Suppressor macrophage (primary cell): ENCODE results near the gene BTG1.

Experiments used
- DNase-seq, 4 experiments: peaks; one replicate each; pipeline ENCODE4 v3.0.0-alpha.2; 2020 to 2022

The BTG1 gene

DNA sequence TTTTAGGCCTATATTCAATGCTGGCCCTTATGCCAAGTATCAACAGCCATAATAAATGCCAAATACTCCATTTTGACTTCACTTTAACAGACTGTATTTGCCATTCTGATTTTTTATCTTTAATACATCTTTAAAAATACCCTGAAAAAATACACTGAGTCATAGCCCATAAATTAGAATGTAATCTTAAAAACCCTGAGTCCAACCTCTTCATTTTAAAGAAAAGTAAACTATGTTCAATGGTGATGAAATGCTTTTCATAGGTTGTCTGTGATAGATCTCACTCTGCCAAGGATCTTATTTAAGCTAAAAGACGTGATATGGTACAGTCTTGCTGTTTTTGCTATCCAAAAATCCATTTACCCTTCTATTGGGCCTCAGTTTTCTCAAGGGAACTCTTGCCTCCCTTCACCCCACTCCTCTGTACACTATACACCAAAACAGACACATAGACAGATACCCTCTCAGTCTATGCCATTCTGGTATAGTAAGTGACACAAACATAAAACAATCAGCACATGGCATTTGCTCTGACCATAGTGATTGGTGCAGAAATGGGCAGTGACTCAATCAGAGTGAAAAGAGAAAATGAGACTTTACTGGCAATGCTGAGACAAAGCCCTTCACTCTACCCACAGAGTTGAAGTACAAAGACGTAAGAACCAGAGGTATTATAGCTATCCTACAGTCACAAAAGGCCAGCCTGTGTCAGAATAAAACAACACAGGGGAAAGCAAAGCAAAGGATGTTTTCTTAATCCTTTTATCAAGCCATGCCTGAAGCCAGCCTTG is 49.1 kb downstream of the BTG1 start:
- DNase-seq, result no peak

- DNase-seq, result no peak
Observed at GRCh38 chr12:92094751-92095161, 50.9 kb downstream of the BTG1 start.

DNA sequence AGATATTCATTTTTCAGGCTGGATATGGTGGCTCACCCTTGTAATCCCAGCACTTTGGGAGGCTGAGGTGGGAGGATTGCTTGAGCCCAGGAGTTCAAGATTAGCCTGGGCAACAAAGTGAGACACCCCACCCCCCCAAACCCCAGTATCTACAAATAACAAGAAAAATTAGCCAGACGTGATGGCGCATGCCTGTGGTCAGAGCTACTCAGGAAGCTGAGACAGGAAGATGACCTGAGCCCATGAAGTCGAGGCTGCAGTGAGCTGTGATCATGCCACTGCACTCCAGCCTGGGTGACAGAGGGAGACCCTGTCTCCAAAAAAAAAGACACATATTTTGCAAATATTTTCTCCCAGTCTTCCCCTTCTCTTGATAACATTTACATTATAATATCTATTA is 51.3 kb downstream of the BTG1 start:
- DNase-seq, result peak in 1 of 4 experiments; percentile 14
